WTC11 (cell line): ENCODE results near the gene SMAD3. TPM values are rescaled to one million over a fixed set of nuclear protein-coding genes. Genes with fewer than 3 reads are reported as not detected.

Experiments
- ATAC-seq: fragments of 200-7000 bp; cut with Tn5 transposase; 2 replicates; pipeline ENCODE4 v1.10.0; 2021; ENCODE audit warnings: mild to moderate bottlenecking, moderate library complexity
- CTCF ChIA-PET: fragments of 300-600 bp; sonication (Branson Sonifier 250); formaldehyde crosslinking; loops from one replicate; lab custom pipeline; 2021; ENCODE audit warnings: antibody characterized with exemption; lab: Charles Lee
- POLR2A ChIA-PET: fragments of 350-600 bp; sonication (Branson Sonifier 250); formaldehyde crosslinking; loops from one replicate; lab custom pipeline; 2021; ENCODE audit warnings: antibody characterized with exemption; lab: Charles Lee
- DNase-seq: peaks from one replicate; pipeline ENCODE4 v3.0.0; 2021; ENCODE audit warnings: low spot score
- H3K27ac Mint-ChIP-seq: 2 replicates; pipeline ENCODE4 v1.8.0; 2021; ENCODE audit warnings: mixed read lengths
- H3K27me3 Mint-ChIP-seq: 2 replicates; pipeline ENCODE4 v1.8.0; 2021; ENCODE audit warnings: low read depth, mild to moderate bottlenecking, moderate library complexity, mixed read lengths
- H3K36me3 Mint-ChIP-seq: 2 replicates; pipeline ENCODE4 v1.8.0; 2021; ENCODE audit warnings: mixed read lengths
- H3K4me1 Mint-ChIP-seq: 2 replicates; pipeline ENCODE4 v1.8.0; 2022; ENCODE audit warnings: mixed read lengths
- H3K4me3 Mint-ChIP-seq: 2 replicates; pipeline ENCODE4 v1.8.0; 2021; ENCODE audit warnings: mild to moderate bottlenecking, moderate library complexity, mixed read lengths
- H3K9me3 Mint-ChIP-seq: 2 replicates; pipeline ENCODE4 v1.8.0; 2021; ENCODE audit warnings: mixed read lengths
- ATF1 ChIP-seq: sonication (generic); formaldehyde crosslinking; IDR thresholded peaks from 2 replicates; pipeline ENCODE4 v1.8.1; 2023; ENCODE audit warnings: mild to moderate bottlenecking, moderate library complexity, missing genetic modification reagents
- EMX1 ChIP-seq: fragments of 250-450 bp; sonication (Bioruptor Pico); IDR thresholded peaks from 2 replicates; pipeline ENCODE4 v1.8.0; 2021; ENCODE audit warnings: mild to moderate bottlenecking
- FOXJ3 ChIP-seq: sonication (generic); formaldehyde crosslinking; IDR thresholded peaks from 2 replicates; pipeline ENCODE4 v1.9.0; 2021; ENCODE audit warnings: missing genetic modification reagents, mild to moderate bottlenecking, borderline replicate concordance
- GABPB1 ChIP-seq: sonication (generic); formaldehyde crosslinking; IDR thresholded peaks from 2 replicates; pipeline ENCODE4 v1.8.1; 2023; ENCODE audit warnings: mild to moderate bottlenecking, missing genetic modification reagents
- GTF2I ChIP-seq: fragments of 250-450 bp; sonication (Bioruptor Pico); conservative IDR thresholded peaks from 2 replicates; pipeline ENCODE4 v1.4.0; 2021; ENCODE audit warnings: mild to moderate bottlenecking
- NFATC4 ChIP-seq: fragments of 250-450 bp; sonication (Bioruptor Pico); IDR thresholded peaks from 2 replicates; pipeline ENCODE4 v1.9.0; 2021; ENCODE audit warnings: mild to moderate bottlenecking
- NFYB ChIP-seq: sonication (generic); formaldehyde crosslinking; conservative IDR thresholded peaks from 2 replicates; pipeline ENCODE4 v1.8.0; 2022; ENCODE audit warnings: low read depth, missing genetic modification reagents
- OVOL2 ChIP-seq: fragments of 250-450 bp; sonication (Bioruptor Pico); IDR thresholded peaks from 2 replicates; pipeline ENCODE4 v1.9.0; 2021; ENCODE audit warnings: mild to moderate bottlenecking, borderline replicate concordance
- PRRX2 ChIP-seq: fragments of 250-450 bp; sonication (Bioruptor Pico); IDR thresholded peaks from 2 replicates; pipeline ENCODE4 v1.8.0; 2021; ENCODE audit warnings: mild to moderate bottlenecking
- SMAD3 ChIP-seq: sonication (generic); formaldehyde crosslinking; IDR thresholded peaks from 2 replicates; pipeline ENCODE4 v1.8.0; 2022; ENCODE audit warnings: missing genetic modification reagents, mild to moderate bottlenecking, borderline replicate concordance
- SP1 ChIP-seq: sonication (generic); formaldehyde crosslinking; conservative IDR thresholded peaks from 2 replicates; pipeline ENCODE4 v1.8.1; 2022; ENCODE audit warnings: missing genetic modification reagents
- ZNF138 ChIP-seq: sonication (generic); formaldehyde crosslinking; conservative IDR thresholded peaks from 2 replicates; pipeline ENCODE4 v1.8.1; 2022; ENCODE audit warnings: mild to moderate bottlenecking, moderate library complexity, missing genetic modification reagents
- ZNF416 ChIP-seq: fragments of 250-450 bp; sonication (Bioruptor Pico); IDR thresholded peaks from 2 replicates; pipeline ENCODE4 v1.9.0; 2021; ENCODE audit warnings: mild to moderate bottlenecking, inconsistent platforms
- total RNA-seq: library from RNA; stranded (reverse); gene quantifications from 3 replicates; pipeline ENCODE4 v1.2.3, GENCODE V29; 2021
- TF ChIP-seq, protein P1 (sequence below): fragments of 250-450 bp; sonication (Bioruptor Pico); IDR thresholded peaks from 2 replicates; pipeline ENCODE4 v1.9.0; 2021; ENCODE audit warnings: moderate library complexity, mild to moderate bottlenecking, inconsistent platforms, borderline replicate concordance
- TF ChIP-seq, protein P2 (sequence below): sonication (generic); formaldehyde crosslinking; conservative IDR thresholded peaks from 2 replicates; pipeline ENCODE4 v1.8.1; 2022; ENCODE audit warnings: mild to moderate bottlenecking, missing genetic modification reagents
- TF ChIP-seq, protein P3 (sequence below): sonication (generic); formaldehyde crosslinking; IDR thresholded peaks from 2 replicates; pipeline ENCODE4 v1.8.0; 2022; ENCODE audit warnings: mild to moderate bottlenecking, missing genetic modification reagents

SMAD3 gene
- total RNA-seq, 1 experiment from 2014 or later, result 34.6 TPM

GRCh38 chr15:67104510-67104909 is 39.1 kb downstream of the SMAD3 start (continued):
- TF ChIP-seq, protein P1, sequence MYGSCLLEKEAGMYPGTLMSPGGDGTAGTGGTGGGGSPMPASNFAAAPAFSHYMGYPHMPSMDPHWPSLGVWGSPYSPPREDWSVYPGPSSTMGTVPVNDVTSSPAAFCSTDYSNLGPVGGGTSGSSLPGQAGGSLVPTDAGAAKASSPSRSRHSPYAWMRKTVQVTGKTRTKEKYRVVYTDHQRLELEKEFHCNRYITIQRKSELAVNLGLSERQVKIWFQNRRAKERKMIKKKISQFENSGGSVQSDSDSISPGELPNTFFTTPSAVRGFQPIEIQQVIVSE (CRISPR knock-in tag), result no peak
- TF ChIP-seq GTF2I (CRISPR knock-in tag), result no peak
- TF ChIP-seq NFATC4, result no peak
- TF ChIP-seq EMX1 (CRISPR knock-in tag), result no peak

DNA sequence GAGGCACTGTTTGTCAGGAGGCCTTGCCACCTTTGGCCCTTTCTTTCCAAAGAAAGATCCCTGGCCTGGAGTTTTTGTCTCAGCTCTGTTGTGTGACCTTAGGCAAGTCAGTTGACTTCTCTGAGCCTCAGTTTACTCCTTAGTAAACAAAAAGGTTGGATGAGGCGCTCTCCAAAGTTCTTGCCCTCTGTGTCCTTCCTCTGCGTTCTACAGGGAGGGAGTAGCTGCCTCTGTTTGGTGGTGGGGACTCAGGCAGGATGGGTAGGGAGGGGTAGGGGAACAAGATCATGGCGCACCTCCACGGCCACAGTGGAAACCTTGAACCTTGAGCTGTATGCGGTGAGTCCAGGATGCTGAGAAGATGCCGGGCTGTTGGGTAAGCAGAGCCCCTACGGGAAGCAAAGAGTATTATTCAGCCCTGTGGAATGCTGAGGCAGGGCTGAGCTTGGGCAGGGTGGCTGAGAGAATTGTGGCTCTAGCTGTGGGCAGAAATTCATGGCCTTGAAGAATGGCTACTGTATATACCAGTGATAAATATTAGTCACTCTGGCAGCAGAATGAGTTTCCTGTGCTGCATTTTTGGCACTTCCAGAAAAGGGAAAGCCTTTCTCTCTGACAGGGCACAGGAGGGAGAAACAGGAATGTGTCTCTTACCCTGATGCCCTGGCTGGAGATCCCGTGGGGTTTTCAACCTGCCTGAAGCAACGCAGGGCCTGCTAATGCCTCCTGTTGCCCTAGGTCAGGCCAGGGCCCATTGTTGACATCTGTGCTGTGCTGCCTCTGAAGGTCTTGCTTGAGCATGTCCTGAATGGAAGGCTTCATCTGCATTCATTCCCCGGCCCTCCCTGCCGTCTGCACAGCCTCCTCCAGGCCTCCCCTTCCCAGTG is 39.9 kb downstream of the SMAD3 start:
- peak; percentile 60 for ATAC-seq
- ChIA-PET CTCF (no interaction called here), POLR2A (no interaction called here)
- TF ChIP-seq GABPB1 (CRISPR knock-in tag) (peak; percentile 70; the same call in 1 of the 2 replicates), FOXJ3 (CRISPR knock-in tag) (no peak)
- Mint-ChIP-seq H3K9me3 (peaks cover 4% of the 10 kb centered on the region), H3K27me3 (no peaks in the 10 kb centered on the region), H3K27ac (peak overlapping the region; percentile 38; the same call in 1 of the 2 replicates), H3K4me1 (peaks cover 52% of the 10 kb centered on the region), H3K4me3 (no peak overlapping the region), H3K36me3 (peaks cover 9% of the 10 kb centered on the region)
- no peak for DNase-seq

DNA sequence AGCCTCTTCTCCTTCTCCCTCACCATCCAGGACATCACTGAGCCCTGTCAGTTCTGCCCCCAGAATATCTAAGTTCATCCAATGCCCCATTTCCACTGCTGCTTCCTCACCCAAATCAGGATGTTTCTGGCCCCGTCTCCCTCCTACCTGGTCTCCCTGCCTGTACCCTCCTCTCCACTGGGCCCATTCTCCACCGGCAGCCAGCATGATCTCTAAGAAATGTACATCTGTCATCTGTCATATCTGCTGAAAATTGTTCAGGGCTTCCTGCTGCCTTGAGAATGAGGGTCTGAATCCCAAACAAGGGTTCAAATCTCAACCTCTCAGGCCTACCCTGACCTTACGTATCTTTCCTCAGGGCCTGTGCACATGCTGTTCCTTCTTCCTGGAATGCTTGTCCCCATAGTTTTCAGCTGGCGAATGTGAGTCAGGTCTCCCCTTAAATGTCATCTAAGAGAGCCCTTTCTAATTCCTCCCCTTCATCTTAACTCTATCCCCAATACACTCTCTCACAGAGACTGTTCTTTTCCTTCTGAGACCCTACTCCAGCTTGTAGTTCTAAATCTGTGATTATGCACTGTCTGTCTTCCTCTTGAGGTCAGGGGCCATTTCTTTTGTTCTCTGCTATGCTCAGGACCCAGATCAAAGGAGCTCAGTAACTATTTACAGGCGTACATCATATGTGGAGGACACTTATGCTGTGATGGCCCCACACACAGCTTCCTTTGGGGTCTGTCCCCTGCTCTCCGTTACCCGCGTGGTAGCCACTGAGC is 40.8 kb downstream of the SMAD3 start:
- DNase-seq (no peak), ATAC-seq (no peak)
- no peak for TF ChIP-seq OVOL2 (CRISPR knock-in tag)
- TF ChIP-seq, protein P2, sequence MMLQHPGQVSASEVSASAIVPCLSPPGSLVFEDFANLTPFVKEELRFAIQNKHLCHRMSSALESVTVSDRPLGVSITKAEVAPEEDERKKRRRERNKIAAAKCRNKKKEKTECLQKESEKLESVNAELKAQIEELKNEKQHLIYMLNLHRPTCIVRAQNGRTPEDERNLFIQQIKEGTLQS (CRISPR knock-in tag), result no peak
- CTCF ChIA-PET, result no interaction called here
- POLR2A ChIA-PET, result no interaction called here
- peaks cover 13% of the 10 kb centered on the region for H3K9me3 Mint-ChIP-seq
- H3K27me3 Mint-ChIP-seq, result no peaks in the 10 kb centered on the region
- no peak overlapping the region for H3K4me3 Mint-ChIP-seq
- H3K4me1 Mint-ChIP-seq, result peaks cover 52% of the 10 kb centered on the region
- peaks cover 18% of the 10 kb centered on the region for H3K36me3 Mint-ChIP-seq
- peak overlapping the region; percentile 38 for H3K27ac Mint-ChIP-seq

- H3K36me3 Mint-ChIP-seq, result peaks cover 23% of the 10 kb centered on the region
- TF ChIP-seq PRRX2 (CRISPR knock-in tag) (no peak), ZNF416 (CRISPR knock-in tag) (no peak), NFYB (no peak), SMAD3 (CRISPR knock-in tag) (no peak), SP1 (CRISPR knock-in tag) (no peak), ATF1 (CRISPR knock-in tag) (no peak), ZNF138 (CRISPR knock-in tag) (no peak)
- TF ChIP-seq, protein P3, sequence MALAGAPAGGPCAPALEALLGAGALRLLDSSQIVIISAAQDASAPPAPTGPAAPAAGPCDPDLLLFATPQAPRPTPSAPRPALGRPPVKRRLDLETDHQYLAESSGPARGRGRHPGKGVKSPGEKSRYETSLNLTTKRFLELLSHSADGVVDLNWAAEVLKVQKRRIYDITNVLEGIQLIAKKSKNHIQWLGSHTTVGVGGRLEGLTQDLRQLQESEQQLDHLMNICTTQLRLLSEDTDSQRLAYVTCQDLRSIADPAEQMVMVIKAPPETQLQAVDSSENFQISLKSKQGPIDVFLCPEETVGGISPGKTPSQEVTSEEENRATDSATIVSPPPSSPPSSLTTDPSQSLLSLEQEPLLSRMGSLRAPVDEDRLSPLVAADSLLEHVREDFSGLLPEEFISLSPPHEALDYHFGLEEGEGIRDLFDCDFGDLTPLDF (CRISPR knock-in tag), result no peak
- TF ChIP-seq, protein P1 (CRISPR knock-in tag), result no peak
- ATAC-seq (no peak), DNase-seq (no peak)
- H3K27me3 Mint-ChIP-seq, result no peaks in the 10 kb centered on the region
- H3K4me3 Mint-ChIP-seq, result no peak overlapping the region
- peaks cover 52% of the 10 kb centered on the region for H3K4me1 Mint-ChIP-seq
- 0 out of 2 replicates have a peak overlapping the region, but pooled peaks have one; percentile 38 for H3K27ac Mint-ChIP-seq
- POLR2A ChIA-PET, result no interaction called here
- H3K9me3 Mint-ChIP-seq, result peaks cover 18% of the 10 kb centered on the region
- CTCF ChIA-PET, result no interaction called here
Measured at GRCh38 chr15:67106764-67107013, 41.3 kb downstream of the SMAD3 start.
